Activated naive CD4-positive, alpha-beta T cell treated with Interleukin-2 at 50 U/mL for 16 hours (primary cell): ENCODE data around the gene ADAMTS7.
A peak's percentile ranks its signal among the peaks of the same experiment; 100 is the strongest.
"Not testable (repeated sequence)": the region's sequence is repeated elsewhere in the genome, so short reads cannot be mapped to it uniquely, and the experiment has no call there.

Experiments used
- DNase-seq: peaks from one replicate; pipeline ENCODE4 v3.0.0-alpha.2; 2020

ADAMTS7 gene

DNA sequence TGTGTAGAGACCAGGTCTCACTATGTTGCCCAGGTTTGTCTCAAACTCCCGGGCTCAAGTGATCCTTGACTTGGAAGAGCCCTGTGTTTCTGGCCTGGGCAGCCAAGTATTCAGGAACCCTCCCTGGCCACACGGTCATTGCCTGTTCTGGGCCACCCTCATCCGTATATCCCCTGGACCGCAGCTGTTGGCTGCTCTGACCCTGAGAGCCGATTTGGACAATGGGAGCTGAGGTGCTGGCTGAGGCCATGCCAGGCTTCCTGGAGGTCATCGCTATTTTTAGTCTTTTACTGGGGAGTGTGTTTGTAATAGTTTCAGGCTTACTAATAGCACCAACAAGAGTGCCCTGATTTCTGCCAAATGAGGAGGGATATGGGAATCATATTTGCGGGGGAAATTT, 60.7 kb downstream of the ADAMTS7 start:
- no peak for DNase-seq

DNA sequence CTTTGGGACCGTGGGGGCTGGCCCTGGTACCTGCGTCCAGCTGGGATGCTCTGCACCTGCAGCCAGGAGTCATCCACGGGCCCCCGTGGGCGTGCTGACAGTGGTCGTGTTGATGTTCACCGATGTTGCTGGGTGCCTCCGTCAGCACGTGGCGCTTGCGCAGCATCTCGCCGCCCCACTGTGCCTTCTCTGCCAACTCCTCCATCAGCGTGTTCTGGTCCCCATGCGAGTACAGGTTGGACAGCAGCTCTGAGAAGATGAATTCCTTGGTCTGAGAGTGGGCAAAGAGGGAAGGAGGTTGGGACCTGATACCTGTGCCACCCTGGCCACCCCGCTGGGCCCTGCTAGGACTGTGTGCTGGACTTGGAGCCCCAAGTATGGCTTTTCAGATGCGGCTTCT, 61.4 kb downstream of the ADAMTS7 start:
- no peak for DNase-seq

DNA sequence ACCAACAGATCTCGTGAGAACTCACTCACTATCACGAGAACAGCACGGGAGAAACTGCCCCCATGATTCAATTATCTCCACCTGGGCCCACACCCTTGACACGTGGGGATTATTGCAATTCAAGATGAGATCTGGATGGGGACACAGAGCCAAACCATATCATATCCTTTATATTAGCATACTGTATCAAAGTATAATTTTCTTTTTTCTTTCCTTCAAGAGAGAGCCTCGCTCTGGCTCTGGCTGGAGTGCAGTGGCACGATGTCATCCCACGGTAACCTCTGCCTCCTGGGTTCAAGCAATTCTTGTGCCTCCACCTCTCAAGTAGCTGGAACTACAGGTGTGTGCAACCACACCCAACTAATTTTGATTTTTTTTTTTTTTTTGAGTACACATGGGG, 63.4 kb downstream of the ADAMTS7 start:
- DNase-seq, result not testable (repeated sequence)

DNA sequence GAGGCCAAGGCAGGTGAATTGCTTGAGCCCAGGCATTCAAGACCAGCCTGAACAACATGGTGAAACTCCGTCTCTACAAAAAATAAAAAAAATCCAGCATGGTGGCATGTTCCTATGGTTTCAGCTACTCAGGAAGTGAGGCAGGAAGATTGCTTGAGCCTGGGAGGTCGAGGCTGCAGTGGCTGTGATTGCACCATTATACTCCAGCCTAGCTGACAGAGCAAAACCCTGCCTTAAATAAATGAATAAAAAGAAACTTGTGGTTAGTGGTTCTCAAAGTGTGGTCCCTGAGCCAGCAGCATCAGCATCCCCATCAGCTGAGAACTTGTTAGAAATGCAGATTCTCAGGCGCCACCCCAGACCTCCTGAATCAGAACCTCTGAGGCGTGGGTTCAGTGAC, 69.6 kb downstream of the ADAMTS7 start:
- not testable (repeated sequence) for DNase-seq

DNA sequence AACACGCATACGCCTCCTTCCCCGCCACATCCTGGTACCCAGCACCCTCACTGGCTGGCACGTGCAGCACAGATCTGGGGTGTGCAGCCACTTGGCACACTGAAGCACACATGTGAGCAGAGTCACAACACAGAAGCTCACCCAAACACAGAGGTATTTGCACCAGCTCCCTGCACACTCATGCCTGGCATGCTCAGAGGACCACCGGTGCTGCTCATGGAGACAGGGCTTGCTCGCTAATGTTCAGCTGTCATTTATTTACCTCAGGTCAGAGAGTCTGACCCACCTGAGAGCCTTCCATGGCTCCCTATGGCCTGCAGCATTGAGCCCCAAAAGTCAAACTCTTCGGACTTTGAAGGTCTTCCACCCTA, 70.4 kb downstream of the ADAMTS7 start:
- no peak for DNase-seq

DNA sequence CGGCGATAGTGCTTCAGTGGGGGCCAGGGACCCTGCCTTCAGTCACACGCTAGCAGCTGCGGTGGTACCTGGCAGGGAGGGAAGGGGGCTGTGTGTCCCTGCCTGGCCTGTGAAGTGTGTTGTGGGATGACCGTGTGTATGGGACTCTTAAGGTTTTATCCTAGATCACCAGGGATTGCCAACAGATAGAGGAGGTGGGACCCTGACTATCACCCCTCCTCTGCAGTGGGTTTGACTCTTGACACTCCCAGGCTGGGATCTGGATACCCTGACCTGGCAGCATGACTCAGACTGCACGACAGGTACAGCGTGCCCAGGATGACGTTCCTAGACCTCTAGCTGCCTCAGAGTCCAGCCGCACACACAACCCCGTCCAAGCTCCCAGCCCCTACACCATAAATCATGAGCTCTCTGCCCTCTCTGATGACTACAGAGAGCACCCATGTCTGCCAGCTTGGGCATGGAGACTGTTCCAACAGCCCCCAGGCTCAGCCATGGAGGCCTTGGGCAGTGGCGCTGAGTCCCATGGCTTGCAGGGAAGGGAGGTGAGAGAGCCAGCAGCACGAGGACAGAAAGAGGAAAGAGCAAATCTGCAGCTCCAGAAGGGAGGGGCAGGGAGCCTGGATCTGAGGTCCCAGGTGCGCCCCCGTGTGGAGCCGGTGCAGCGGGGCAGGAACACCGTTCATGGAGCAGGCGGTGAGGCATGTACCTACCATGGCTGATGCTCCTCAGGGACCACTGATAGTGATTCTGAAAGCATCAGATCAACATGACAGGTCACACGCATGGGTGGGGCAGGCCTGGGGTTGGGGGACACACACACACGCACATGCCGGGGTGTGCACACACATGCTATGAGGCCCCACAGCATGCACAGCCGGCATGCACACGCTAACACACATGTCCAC, 71.0 kb downstream of the ADAMTS7 start:
- DNase-seq, result peak; percentile 56

DNA sequence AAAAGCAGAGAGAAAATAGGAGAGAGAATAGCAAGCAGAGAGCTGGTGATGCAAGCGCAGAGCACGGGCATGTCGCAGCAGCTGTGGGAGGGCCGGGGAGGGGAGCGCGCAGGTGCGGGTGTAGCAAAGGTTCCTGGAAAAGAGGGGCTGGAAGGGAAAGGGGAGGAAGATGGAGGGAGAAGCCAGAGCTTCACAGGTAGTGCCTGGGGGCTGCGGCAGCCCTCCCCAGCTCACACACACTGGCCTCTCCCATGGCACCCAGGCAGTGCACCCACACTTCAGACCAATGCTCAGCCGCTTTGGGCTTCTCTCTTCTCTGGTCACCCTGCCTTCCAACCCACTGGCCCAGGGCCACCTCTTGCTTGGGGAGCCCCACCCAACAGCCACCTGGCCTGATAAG, 72.1 kb downstream of the ADAMTS7 start:
- DNase-seq, result no peak

DNA sequence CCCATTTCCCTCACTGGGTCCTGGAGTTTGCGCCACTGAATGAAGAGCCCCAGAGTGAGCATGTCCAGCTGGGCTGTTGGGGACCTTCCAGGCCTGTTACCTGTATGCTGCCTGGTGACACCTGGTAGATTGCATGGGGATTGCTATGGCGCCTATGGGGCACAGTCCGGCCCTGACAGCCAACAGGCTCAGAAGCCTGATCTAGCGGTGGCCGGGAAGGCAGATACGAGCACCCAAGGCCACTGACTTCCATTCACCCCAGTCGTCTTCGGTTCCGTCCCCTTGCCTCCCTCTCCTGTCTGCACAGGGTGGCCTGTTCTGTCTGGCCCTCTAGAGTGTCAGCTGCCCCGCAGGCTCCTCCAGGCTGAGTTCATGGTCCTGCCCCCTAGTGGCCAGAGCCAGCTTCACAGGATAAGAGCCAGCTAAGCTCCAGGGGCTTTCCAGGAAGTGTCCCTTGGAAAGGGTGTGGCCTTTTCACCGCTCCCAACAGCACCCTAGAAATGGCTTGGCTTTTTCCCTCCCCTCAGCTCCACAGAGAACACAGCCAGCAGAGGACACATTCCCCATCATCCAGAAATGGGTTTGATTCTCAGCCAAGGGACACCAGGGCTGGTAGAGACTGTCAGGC, 73.2 kb downstream of the ADAMTS7 start:
- DNase-seq, result peak; percentile 51

DNA sequence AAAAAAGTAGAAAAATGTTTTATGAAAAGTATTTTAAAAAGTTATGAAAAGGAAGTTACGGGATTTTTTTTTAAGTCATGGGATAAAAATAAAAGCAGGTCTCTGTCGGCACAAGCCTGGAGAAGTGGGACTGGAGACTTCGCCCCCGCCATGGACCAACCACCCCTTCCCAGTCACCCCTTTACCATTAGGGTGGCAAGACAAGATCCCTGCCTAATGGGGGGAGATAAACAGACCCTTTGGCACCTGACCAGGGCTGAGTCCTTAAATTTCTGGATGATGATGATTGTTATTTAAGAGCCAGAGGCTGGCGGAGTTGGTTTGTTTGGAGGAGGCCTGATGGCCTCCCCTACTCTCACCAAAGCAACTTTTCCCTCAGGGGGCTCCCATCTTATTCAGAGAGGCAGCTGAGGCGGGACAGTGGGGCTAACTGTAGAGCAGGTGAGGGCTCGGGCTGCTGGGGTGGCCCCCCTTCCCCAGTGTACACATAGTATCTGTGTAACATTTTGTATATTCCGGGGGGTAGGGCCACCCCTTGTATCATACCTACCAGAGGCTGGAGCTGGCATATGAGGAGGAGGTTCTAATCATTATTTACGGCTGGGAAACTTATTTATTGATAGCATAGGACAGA, 74.0 kb downstream of the ADAMTS7 start:
- no peak for DNase-seq

DNA sequence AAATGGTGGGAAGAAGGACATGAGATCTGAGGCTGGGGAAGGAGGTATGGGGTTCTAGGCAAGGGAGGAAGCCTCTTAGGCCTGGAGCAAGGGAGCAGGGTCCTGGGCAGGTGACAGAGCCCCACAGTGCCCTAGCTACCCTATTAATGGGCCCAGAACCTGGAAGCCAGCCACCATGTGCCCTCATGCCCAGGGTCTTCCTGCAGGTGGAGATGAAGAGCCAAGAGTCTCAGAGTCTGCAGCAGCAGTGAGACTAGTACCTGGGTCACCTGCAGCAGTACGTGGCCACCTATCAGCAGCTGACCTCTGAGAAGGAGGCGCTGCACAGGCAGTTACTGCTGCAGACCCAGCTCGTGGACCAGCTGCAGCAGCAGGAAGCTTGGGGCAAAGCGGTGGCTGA, 75.0 kb downstream of the ADAMTS7 start:
- not testable (repeated sequence) for DNase-seq

DNA sequence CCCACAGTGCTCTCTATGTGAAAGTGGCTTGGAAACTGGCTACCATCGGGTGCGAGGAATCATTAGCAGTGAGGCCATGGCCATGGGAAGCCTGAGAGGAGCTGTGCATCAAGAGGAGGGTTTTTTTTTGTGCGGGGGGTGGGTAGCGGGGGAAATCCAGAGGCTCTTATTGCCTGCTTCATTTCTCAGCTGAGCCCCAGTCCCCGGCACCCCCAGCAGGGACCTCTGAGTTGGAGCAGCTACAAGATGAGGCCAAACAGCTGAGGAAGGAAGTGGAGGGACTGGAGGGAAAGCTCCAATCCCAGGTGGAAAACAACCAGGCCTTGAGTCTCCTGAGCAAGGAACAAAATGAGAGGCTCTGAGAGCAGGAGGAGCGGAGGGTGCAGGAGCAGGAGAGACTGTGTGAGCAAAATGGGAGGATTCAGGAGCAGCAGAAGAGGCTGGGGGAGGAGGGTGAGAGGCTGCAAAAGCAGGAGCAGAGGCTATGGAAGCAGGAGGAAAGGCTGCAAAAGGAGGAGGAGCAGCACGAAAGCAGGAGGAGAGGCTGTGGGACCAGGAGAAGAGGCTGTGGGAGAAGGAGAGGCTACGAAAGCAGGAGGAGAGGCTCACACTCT, 76.7 kb downstream of the ADAMTS7 start:
- no peak for DNase-seq

DNA sequence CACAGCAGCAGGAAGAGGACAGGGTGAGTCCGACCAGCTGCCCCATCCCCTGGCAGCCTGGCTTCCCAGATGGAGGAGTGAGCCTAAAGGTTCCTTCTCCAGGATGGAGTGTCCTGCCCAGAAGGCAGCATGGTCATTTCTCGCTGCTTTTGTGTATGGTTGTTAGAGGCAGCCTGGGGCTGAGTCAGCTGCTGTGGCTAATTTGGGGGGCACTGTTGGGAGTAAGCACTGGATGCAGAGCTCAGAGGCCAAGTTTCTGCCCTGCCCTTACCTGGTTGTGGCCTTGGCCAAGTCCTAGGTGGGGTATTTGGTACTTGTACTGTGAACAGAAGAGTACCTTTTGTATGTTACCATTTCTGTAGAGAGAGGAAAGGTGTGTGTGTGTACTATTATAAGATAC, 78.6 kb downstream of the ADAMTS7 start:
- DNase-seq, result no peak

DNA sequence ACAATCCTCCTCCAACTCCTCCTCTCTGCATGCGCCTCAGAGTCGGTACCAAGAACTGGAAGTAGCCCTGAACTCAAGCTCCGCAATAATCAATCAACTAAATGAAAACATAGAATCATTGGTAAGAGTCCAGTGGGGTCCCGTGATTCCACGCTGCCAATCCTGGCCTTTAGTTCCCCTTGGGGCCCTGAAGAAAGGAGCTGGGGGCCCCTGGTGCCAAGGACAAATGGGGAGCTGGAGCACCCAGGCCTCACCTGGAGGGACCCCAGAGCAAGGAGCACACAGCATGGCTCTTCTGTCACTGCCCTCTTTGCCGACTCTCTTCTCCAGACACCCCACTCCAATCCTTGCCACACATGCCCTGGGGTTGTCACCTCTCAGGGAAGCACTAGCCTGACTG, 80.3 kb downstream of the ADAMTS7 start:
- DNase-seq, result no peak

DNA sequence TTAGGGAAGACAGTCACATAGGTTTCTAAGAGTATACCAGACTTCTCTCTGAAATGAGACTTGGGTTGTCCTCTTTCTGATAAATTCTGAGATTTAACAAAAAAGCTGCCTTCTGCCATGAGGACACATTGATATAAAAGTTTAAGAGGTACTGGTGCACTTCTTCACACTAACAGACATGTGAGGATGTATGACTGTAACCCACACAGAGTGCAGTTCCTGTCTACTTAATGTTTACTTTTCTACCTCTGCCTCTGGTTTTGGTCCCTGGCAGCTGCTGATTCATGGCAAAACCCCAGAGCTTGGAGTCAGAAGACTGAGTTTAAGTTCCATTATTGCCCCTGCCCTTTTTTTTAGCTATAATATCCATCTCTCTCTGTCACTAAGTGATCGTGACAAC, 82.8 kb downstream of the ADAMTS7 start:
- DNase-seq, result not testable (repeated sequence)

DNA sequence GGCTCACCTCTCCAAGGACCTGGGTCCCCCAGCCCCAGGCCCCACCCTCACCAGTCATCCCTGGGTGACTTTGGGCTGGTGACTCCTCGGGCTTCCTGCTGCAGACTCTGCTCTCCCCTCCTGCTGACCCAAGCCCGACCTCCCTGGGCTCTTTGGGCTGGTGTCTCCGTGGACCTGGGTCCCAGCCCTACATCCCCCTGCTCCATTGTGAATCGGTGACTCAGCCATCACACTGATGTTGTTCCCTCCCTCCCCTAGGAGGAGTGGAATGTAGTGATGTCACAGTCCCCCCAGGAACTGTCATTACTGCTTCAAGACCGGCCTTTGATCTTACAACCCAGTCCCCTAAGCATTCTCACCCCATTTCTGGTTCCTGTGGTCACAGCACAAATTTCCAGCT, 83.7 kb downstream of the ADAMTS7 start:
- DNase-seq, result no peak

DNA sequence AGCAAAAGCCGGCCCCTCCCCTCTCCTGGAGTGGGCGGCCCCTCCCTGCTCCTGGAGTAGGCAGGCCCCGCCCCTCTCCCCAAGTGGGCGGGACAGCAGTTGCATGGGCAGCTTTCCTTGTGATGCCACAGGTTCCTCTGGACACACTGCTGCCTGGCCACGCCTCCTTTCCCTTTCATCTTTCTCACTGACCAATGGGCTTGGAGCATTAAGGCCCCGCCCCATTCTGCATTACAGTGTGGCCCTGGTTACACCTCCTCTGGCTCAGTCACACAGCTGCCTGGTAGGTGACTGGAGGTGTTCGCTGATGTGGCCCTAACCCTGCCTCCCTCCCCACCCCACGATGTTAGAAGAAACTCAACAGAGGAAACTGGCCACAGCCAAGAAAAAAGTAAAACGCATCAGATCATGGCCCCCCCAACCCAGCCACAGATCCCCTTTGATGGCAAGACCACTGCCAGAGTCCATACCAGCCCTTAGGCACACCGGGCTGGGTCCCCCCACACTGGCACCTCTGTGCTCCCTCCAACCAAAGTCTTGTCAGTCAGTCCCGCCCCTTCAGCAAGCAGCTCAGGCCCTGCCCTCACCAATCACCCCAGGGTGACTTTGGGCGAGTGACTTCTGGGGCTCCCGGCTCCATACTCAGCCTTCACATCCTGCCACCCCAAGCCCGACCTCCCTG, 84.3 kb downstream of the ADAMTS7 start:
- no peak for DNase-seq

DNA sequence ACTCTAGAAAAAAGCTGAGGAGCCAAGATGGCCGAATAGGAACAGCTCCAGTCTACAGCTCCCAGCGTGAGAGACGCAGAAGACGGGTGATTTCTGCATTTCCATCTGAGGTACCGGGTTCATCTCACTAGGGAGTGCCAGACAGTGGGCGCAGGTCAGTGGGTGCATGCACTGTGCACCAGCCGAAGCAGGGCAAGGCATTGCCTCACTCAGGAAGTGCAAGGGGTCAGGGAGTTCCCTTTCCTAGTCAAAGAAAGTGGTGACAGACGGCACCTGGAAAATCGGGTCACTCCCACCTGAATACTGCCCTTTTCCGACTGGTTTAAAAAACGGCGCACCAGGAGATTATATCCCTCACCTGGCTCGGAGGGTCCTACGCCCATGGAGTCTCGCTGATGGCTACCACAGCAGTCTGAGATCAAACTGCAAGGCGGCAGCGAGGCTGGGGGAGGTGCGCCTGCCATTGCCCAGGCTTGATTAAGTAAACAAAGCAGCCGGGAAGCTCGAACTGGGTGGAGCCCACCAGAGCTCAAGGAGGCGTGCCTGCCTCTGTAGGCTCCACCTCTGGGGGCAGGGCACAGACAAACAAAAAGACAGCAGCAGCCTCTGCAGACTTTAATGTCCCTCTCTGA, 91.3 kb downstream of the ADAMTS7 start:
- not testable (repeated sequence) for DNase-seq

DNA sequence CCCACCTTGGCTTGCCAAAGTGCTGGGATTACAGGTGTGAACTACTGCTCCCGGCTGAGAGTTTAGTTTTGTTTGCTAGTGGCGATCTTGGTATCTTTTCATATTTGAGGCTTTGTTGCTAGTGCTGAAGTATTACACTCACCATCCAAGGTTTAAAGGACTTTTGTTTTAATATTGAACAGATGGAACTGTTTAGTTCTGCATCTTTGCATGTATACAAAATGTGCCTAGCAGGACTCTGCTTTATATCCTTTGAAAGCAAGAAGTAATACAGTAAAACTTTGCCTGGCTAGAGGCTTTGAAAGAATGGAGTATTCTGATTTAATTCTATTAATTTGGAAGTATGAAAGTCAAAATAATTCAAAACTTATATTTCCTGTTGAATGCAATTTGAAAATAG, 92.4 kb downstream of the ADAMTS7 start:
- DNase-seq, result no peak

DNA sequence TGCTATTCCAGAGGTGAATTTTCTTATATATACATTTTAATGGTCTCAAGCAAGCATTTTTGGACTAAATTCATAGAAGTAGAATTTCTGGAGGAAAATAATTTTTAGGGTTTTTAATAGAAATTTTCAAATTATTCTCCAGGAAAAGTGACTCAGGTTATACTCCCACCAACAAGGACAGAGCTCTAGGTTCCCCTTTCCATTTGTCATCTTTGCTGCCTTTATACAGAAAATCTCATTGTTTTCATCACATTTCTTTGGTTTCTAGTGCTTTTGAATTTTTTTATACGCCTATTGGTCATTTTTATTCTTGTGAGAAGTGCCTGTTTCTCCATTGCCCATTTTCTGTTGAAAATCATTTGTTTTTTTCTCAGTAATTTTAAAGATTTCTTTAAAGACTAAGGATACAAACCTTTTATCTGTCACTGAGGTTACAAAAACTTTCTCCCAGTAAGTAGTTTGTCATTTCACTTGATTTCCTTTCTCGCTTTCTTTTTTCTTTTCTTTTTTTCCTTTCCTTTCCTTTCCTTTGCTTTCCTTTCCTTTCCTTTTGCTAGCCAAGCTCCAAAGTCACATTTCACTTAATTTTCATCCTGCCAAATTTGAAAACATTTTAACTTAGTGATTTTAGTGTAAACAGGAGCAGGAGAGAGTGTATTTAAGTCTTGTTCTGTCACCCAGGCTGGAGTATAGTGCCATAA, 93.2 kb downstream of the ADAMTS7 start:
- DNase-seq, result no peak

DNA sequence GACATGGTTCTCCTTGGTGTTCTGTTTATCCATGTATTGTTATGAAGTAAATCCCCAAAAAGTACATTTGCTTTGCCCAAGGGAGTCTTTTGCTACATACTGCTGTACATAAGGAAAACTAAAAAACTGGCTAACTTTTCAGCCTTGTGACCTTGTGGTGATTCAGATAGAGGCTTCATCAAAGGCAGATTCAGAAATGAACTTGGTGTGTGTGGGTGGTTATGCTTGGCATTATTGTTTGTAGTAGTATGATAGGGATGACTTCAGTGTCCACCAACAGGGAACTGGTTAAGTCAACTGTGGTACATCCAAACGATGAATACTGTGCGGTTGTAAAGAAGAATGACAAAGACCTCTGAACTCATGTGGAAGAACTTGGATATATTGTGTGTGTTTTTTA, 94.6 kb downstream of the ADAMTS7 start:
- no peak for DNase-seq

DNA sequence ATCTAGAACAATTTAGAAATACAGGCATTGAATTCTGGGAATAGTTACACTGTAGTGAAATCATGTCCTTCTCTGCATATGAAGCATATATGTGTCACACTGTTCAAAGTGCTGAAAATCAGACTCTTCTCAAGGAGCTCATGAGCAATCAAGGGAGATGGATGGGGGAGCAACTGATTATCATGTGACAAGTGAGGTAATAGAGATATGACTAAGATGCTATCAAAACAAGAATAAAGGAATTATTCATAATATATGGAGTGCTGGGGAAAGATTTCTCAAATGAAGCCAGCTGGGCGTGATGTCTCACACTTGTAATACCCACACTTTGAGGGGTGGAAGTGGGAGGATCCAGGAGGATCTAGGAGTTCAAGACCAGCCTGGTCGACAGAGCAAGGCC, 95.3 kb downstream of the ADAMTS7 start:
- no peak for DNase-seq

DNA sequence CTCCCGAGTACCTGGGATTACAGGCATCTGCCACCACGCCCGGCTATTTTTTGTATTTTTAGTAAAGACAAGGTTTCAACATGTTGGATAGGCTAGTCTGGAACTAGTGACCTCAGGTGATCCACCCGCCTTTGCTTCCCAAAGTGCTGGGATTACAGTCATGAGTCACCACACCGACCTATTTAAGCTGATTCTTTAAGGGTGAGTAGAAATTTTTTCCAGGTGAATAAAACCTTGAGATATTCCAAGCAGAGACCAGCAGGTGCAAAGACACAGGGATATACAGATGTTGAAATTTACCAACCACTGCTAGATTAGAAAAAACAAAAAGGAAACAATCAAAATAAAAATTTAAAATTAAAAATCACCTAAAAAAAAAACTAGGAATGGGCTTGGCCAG, 95.8 kb downstream of the ADAMTS7 start:
- DNase-seq, result no peak
